H1 (cell line): ENCODE measurements around the gene BBC3. TPM values are rescaled to one million over a fixed set of nuclear protein-coding genes. Genes with fewer than 3 reads are reported as not detected.

ENCODE experiments used
- CHD2 ChIP-seq: IDR thresholded peaks from 2 replicates; pipeline ENCODE4 v1.6.1; 2012; ENCODE audit warnings: low read length, improper control_type of control experiment
- CTBP2 ChIP-seq: IDR thresholded peaks from 2 replicates; pipeline ENCODE4 v1.7.0; 2011; ENCODE audit warnings: borderline replicate concordance, mild to moderate bottlenecking, moderate library complexity, mixed read lengths, low read length; ENCODE audit not compliant: insufficient read depth, insufficient read length
- CTCF ChIP-seq, 3 experiments: IDR thresholded peaks; 1 replicate in 2 of 3; 2 replicates in 1 of 3; pipeline versions ENCODE4 v1.5.1 to v1.6.1; 2011; ENCODE audit warnings: low read length in 3 of 3, mild to moderate bottlenecking in 3 of 3, inconsistent platforms in 2 of 3, low read depth in 1 of 3, moderate library complexity in 1 of 3; ENCODE audit not compliant: insufficient read depth in 1 of 3; ENCODE audit errors: control extremely low read depth in 1 of 3
- RNF2 ChIP-seq: fragments of 200-900, 300-1000 bp; sonication (generic); IDR thresholded peaks from 2 replicates; pipeline ENCODE4 v1.7.1; 2016; ENCODE audit warnings: borderline replicate concordance, low read depth, mild to moderate bottlenecking, antibody characterized with exemption, low read length; ENCODE audit not compliant: poor library complexity, severe bottlenecking; ENCODE audit errors: missing control alignments
- polyA plus RNA-seq, 7 experiments: library from polyadenylated mRNA; depleted of rRNA in 3 of 7; stranded (reverse) in 5 of 7; unstranded in 2 of 7; fragments of >200 nt in 5 of 7; fragments of 200-250 nt in 2 of 7; gene quantifications; 1 replicate in 5 of 7; 2 replicates in 1 of 7; 4 replicates in 1 of 7; pipeline versions ENCODE4 v1.2.1 to v1.2.3, GENCODE V29; 2011 to 2013; ENCODE audit warnings: missing spikeins in 2 of 7, mixed read lengths in 2 of 7
- total RNA-seq: library from RNA; stranded (reverse); fragmentation: NEBNext Ultra II Directional; extraction: Animal tissue kit (Norgen Biotek cat#: 25700); gene quantifications from 2 replicates; pipeline ENCODE4 v1.2.1, GENCODE V29; 2021

The BBC3 gene
- total and polyA plus RNA-seq, 2 of the 8 experiments (the other 6 are each of a cell fraction or from before 2014, with no cell fraction given) = 13.2 to 21.6 TPM

DNA sequence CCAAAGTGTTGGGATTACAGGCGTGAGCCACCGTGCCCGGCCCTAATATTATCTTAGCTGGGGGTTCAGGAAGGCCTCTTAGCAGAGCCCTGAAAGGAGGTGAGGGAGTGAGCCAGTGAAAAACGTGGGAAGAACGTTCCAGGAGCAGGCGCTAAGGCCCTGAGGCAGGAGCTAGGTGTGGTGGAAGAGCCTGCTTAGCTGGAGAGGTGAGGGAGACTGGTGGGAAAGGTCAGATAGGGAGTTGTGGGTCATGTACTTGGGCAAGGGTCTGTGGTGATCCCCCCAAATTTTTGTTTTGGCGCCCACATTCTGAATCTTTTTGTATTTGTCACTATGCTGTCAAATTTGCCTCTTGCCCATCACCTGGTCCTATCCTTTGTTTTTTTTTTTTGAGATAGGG lies 38.6 kb upstream of the BBC3 start (continued):
- TF ChIP-seq CTCF (IDR thresholded peaks at IDR 0.05; ENCODE audit: control extremely low read depth in 1 of 3, insufficient read depth in 1 of 3, low read depth in 1 of 3, low read length in 3 of 3) (no peak), RNF2 (no peak), CTBP2 (no peak), CHD2 (no peak)
